Caco-2 (cell line): Measurements from ENCODE around the gene TP63. TPM values are rescaled to one million over a fixed set of nuclear protein-coding genes. Genes with fewer than 3 reads are reported as not detected.

Experiments used
- BruUV-seq: library from RNA; stranded (reverse); fragments of 400-500 nt; replicated peaks from 2 replicates; lab custom pipeline; 2021; lab: Mats Ljungman, UMichigan
- CTCF ChIA-PET: fragments of 300-600 bp; sonication (Branson Sonifier 250); formaldehyde crosslinking; loops from one replicate; lab custom pipeline; 2022; ENCODE audit warnings: antibody characterized with exemption; lab: Charles Lee
- POLR2A ChIA-PET: fragments of 300-600 bp; sonication (Branson Sonifier 250); formaldehyde crosslinking; loops from one replicate; lab custom pipeline; 2022; ENCODE audit warnings: antibody characterized with exemption; lab: Charles Lee
- DNase-seq, 2 experiments: peaks; one replicate each; pipeline versions ENCODE4 v3.0.0 to v3.0.0-alpha.2; 2020 to 2022
- H3K27me3 ChIP-seq: replicated peaks from 2 replicates; pipeline ENCODE4 v1.6.0; 2011; ENCODE audit warnings: low read length; ENCODE audit not compliant: control insufficient read depth, insufficient read depth
- H3K36me3 ChIP-seq: 2 replicates; pipeline ENCODE4 v1.5.1; 2011; ENCODE audit warnings: low read length; ENCODE audit not compliant: control insufficient read depth, insufficient read depth
- H3K4me1 ChIP-seq: fragments of 250-450 bp; sonication (Bioruptor Pico); 2 replicates; pipeline ENCODE4 v1.5.1; 2020; ENCODE audit warnings: mild to moderate bottlenecking
- H3K4me3 ChIP-seq: 2 replicates; pipeline ENCODE4 v1.5.1; 2011; ENCODE audit warnings: low read depth, mild to moderate bottlenecking, control low read depth, low read length
- H3K9me3 ChIP-seq: fragments of 250-450 bp; sonication (Bioruptor Pico); 2 replicates; pipeline ENCODE4 v1.5.1; 2020; ENCODE audit warnings: mild to moderate bottlenecking, moderate library complexity
- H3K27ac Mint-ChIP-seq: one replicate; pipeline ENCODE4 v1.8.0; 2022; ENCODE audit warnings: mixed read lengths; ENCODE audit not compliant: unreplicated experiment
- H3K27me3 Mint-ChIP-seq: one replicate; pipeline ENCODE4 v1.8.0; 2022; ENCODE audit warnings: mixed read lengths; ENCODE audit not compliant: insufficient read depth, unreplicated experiment
- H3K36me3 Mint-ChIP-seq: one replicate; pipeline ENCODE4 v1.8.0; 2022; ENCODE audit warnings: mild to moderate bottlenecking, mixed read lengths; ENCODE audit not compliant: insufficient read depth, unreplicated experiment
- H3K4me1 Mint-ChIP-seq: one replicate; pipeline ENCODE4 v1.8.0; 2022; ENCODE audit warnings: low read depth, mixed read lengths; ENCODE audit not compliant: unreplicated experiment
- H3K4me3 Mint-ChIP-seq: one replicate; pipeline ENCODE4 v1.8.0; 2022; ENCODE audit warnings: mild to moderate bottlenecking, moderate library complexity, mixed read lengths; ENCODE audit not compliant: unreplicated experiment
- H3K9me3 Mint-ChIP-seq: one replicate; pipeline ENCODE4 v1.8.0; 2022; ENCODE audit warnings: mixed read lengths; ENCODE audit not compliant: unreplicated experiment
- CTCF ChIP-seq, 2 experiments: fragments of 200-600 bp in 1 of 2; IDR thresholded peaks; 1 replicate in 1 of 2; 2 replicates in 1 of 2; pipeline versions ENCODE4 v1.5.1 to v1.8.0; 2011 to 2022; ENCODE audit warnings: antibody characterized with exemption in 1 of 2, control low read depth in 1 of 2, inconsistent platforms in 1 of 2, low read depth in 1 of 2, low read length in 1 of 2, mild to moderate bottlenecking in 1 of 2, moderate library complexity in 1 of 2; ENCODE audit not compliant: insufficient read depth in 1 of 2, severe bottlenecking in 1 of 2, unreplicated experiment in 1 of 2
- intact Hi-C: fragments of 100-400 bp; cut with micrococcal nuclease; formaldehyde crosslinking; loops from one replicate; pipeline ENCODE4 v1.10.0; 2022; ENCODE audit not compliant: unreplicated experiment
- total RNA-seq: library from RNA; stranded (reverse); gene quantifications from 2 replicates; pipeline ENCODE4 v1.2.3, GENCODE V29; 2022

TP63 gene
- total RNA-seq, 1 experiment from 2014 or later = 1.2 TPM

- H3K36me3 ChIP-seq = no peaks in the 10 kb centered on the region
- H3K27ac Mint-ChIP-seq = no peak overlapping the region
- no peak overlapping the region for H3K4me3 ChIP-seq
- H3K27me3 Mint-ChIP-seq = peaks cover 2% of the 10 kb centered on the region
- CTCF ChIA-PET = no interaction called here
- H3K9me3 Mint-ChIP-seq = no peaks in the 10 kb centered on the region
- H3K27me3 ChIP-seq = no peaks in the 10 kb centered on the region
- H3K4me1 ChIP-seq = no peaks in the 10 kb centered on the region
- TF ChIP-seq CTCF (IDR thresholded peaks at IDR 0.05; ENCODE audit: insufficient read depth in 1 of 2, low read depth in 1 of 2, low read length in 1 of 2, severe bottlenecking in 1 of 2, unreplicated experiment in 1 of 2) = no peak
- H3K9me3 ChIP-seq = no peaks in the 10 kb centered on the region
- no TSS peak for BruUV-seq
- no peak overlapping the region for H3K4me3 Mint-ChIP-seq
- peaks cover 4% of the 10 kb centered on the region for H3K36me3 Mint-ChIP-seq
- intact Hi-C loops = no loop called here
- H3K4me1 Mint-ChIP-seq = no peaks in the 10 kb centered on the region
- no peak for DNase-seq
- POLR2A ChIA-PET = no interaction called here
Measured at GRCh38 chr3:189849262-189849661, 218.1 kb downstream of the TP63 start.

- intact Hi-C loops = no loop called here
- no TSS peak for BruUV-seq
- Mint-ChIP-seq H3K4me1 (no peaks in the 10 kb centered on the region), H3K27ac (no peak overlapping the region), H3K9me3 (no peaks in the 10 kb centered on the region), H3K4me3 (no peak overlapping the region), H3K27me3 (peaks cover 6% of the 10 kb centered on the region), H3K36me3 (peaks cover 4% of the 10 kb centered on the region)
- H3K27me3 ChIP-seq = no peaks in the 10 kb centered on the region
- ChIA-PET CTCF (no interaction called here), POLR2A (no interaction called here)
- H3K9me3 ChIP-seq = no peaks in the 10 kb centered on the region; the same call in 1 of the 2 replicates
- H3K4me3 ChIP-seq = no peak overlapping the region
- no peak for TF ChIP-seq CTCF (IDR thresholded peaks at IDR 0.05; ENCODE audit: insufficient read depth in 1 of 2, low read depth in 1 of 2, low read length in 1 of 2, severe bottlenecking in 1 of 2, unreplicated experiment in 1 of 2)
- H3K36me3 ChIP-seq = no peaks in the 10 kb centered on the region
- H3K4me1 ChIP-seq = no peaks in the 10 kb centered on the region
- DNase-seq = no peak
Measured at GRCh38 chr3:189851682-189852081, 220.5 kb downstream of the TP63 start.

GRCh38 chr3:189853906-189854305, 222.7 kb downstream of the TP63 start:
- H3K36me3 Mint-ChIP-seq = peaks cover 4% of the 10 kb centered on the region
- H3K4me3 ChIP-seq = no peak overlapping the region
- POLR2A ChIA-PET = no interaction called here
- BruUV-seq = no TSS peak
- no peak overlapping the region for H3K4me3 Mint-ChIP-seq
- H3K4me1 Mint-ChIP-seq = no peaks in the 10 kb centered on the region
- intact Hi-C loops = no loop called here
- TF ChIP-seq CTCF (IDR thresholded peaks at IDR 0.05; ENCODE audit: insufficient read depth in 1 of 2, low read depth in 1 of 2, low read length in 1 of 2, severe bottlenecking in 1 of 2, unreplicated experiment in 1 of 2) = no peak
- DNase-seq = no peak
- peaks cover 6% of the 10 kb centered on the region for H3K27me3 Mint-ChIP-seq
- no peaks in the 10 kb centered on the region for H3K4me1 ChIP-seq
- H3K9me3 Mint-ChIP-seq = no peaks in the 10 kb centered on the region
- H3K27ac Mint-ChIP-seq = no peak overlapping the region
- no peaks in the 10 kb centered on the region for H3K36me3 ChIP-seq
- no peaks in the 10 kb centered on the region; the same call in 1 of the 2 replicates for H3K9me3 ChIP-seq
- H3K27me3 ChIP-seq = no peaks in the 10 kb centered on the region
- CTCF ChIA-PET = no interaction called here
